Endothelial cell of umbilical vein (primary cell): ENCODE measurements around the gene LRRN1. TPM values are rescaled to one million over a fixed set of nuclear protein-coding genes. Genes with fewer than 3 reads are reported as not detected.

Source experiments
- BruUV-seq: library from RNA; stranded (reverse); fragments of 400-500 nt; replicated peaks from 2 replicates; lab custom pipeline; 2021; lab: Mats Ljungman, UMichigan
- CTCF ChIA-PET: fragments of 300-600, 350-600 bp; sonication (Branson Sonifier 250); formaldehyde crosslinking; loops from one replicate; lab custom pipeline; 2021; ENCODE audit warnings: antibody characterized with exemption, inconsistent platforms; lab: Charles Lee
- POLR2A ChIA-PET: fragments of 300-600, 350-600 bp; sonication (Branson Sonifier 250); formaldehyde crosslinking; loops from one replicate; lab custom pipeline; 2021; ENCODE audit warnings: antibody characterized with exemption, inconsistent platforms; lab: Charles Lee
- DNase-seq: peaks from one replicate; pipeline ENCODE4 v3.0.0-alpha.2; 2011; ENCODE audit warnings: low read depth, low spot score
- FAIRE-seq: peaks from 2 replicates; lab custom pipeline; 2011; peaks lifted over from hg19 to GRCh38; lab: Jason Lieb, UNC
- H2AFZ ChIP-seq: 2 replicates; pipeline ENCODE4 v1.6.0; 2012; ENCODE audit warnings: low read depth, low read length, control low read depth, inconsistent platforms
- H3K27ac ChIP-seq: 2 replicates; pipeline ENCODE4 v1.5.1; 2011; ENCODE audit warnings: low read depth, mild to moderate bottlenecking, control low read depth, low read length, moderate library complexity; ENCODE audit not compliant: insufficient read depth
- H3K27me3 ChIP-seq, 2 experiments: 2 replicates each; pipeline versions ENCODE4 v1.6.0 to v1.6.1; 2011; ENCODE audit warnings: low read length in 2 of 2, mixed read lengths in 1 of 2; ENCODE audit not compliant: control insufficient read depth in 2 of 2, insufficient read depth in 2 of 2
- H3K36me3 ChIP-seq, 2 experiments: 2 replicates in 1 of 2; 3 replicates in 1 of 2; pipeline ENCODE4 v1.5.1; 2011; ENCODE audit warnings: low read length in 2 of 2, mild to moderate bottlenecking in 1 of 2, moderate library complexity in 1 of 2; ENCODE audit not compliant: control insufficient read depth in 2 of 2, insufficient read depth in 2 of 2; ENCODE audit errors: extremely low read depth in 1 of 2
- H3K4me1 ChIP-seq: 3 replicates; pipeline ENCODE4 v1.5.1; 2011; ENCODE audit warnings: mild to moderate bottlenecking, low read length; ENCODE audit not compliant: control insufficient read depth, insufficient read depth; ENCODE audit errors: extremely low read depth
- H3K4me2 ChIP-seq: 2 replicates; pipeline ENCODE4 v1.6.1; 2011; ENCODE audit warnings: low read length, control low read depth, mixed read lengths; ENCODE audit not compliant: insufficient read depth
- H3K4me3 ChIP-seq, 3 experiments: fragments of 200-600 bp in 1 of 3; sonication (generic), shearing (Covaris generic) in 1 of 3; replicated peaks in 1 of 3; 2 replicates each; pipeline ENCODE4 v1.5.1; 2011 to 2016; ENCODE audit warnings: control low read depth in 3 of 3, low read length in 3 of 3, mild to moderate bottlenecking in 2 of 3, inconsistent platforms in 1 of 3, low read depth in 1 of 3, moderate library complexity in 1 of 3; ENCODE audit not compliant: insufficient read depth in 1 of 3
- H3K79me2 ChIP-seq: 2 replicates; pipeline ENCODE4 v1.6.0; 2012; ENCODE audit warnings: low read length, inconsistent platforms; ENCODE audit not compliant: control insufficient read depth, insufficient read depth
- H3K9ac ChIP-seq: replicated peaks from 2 replicates; pipeline ENCODE3; 2011; ENCODE audit warnings: low read length, control low read depth; ENCODE audit not compliant: insufficient read depth; ENCODE audit errors: extremely low read depth
- H3K9me1 ChIP-seq: replicated peaks from 3 replicates; pipeline ENCODE4 v1.6.0; 2011; ENCODE audit warnings: mild to moderate bottlenecking, low read length; ENCODE audit not compliant: control insufficient read depth, insufficient read depth; ENCODE audit errors: extremely low read depth
- H3K9me3 ChIP-seq: replicated peaks from 2 replicates; pipeline ENCODE4 v1.5.1; 2012; ENCODE audit warnings: low read length, inconsistent platforms; ENCODE audit not compliant: control insufficient read depth, insufficient read depth
- H4K20me1 ChIP-seq: replicated peaks from 2 replicates; pipeline ENCODE3; 2011; ENCODE audit warnings: mild to moderate bottlenecking, low read length; ENCODE audit not compliant: control insufficient read depth, insufficient read depth; ENCODE audit errors: extremely low read depth
- EZH2 ChIP-seq: IDR thresholded peaks from 2 replicates; pipeline ENCODE4 v1.6.1; 2012; ENCODE audit warnings: borderline replicate concordance, low read depth, mild to moderate bottlenecking, moderate library complexity, low read length, inconsistent platforms; ENCODE audit not compliant: severe bottlenecking
- FOS ChIP-seq: IDR thresholded peaks from 2 replicates; pipeline ENCODE4 v1.6.1; 2011; ENCODE audit warnings: mild to moderate bottlenecking, low read length, moderate library complexity, borderline replicate concordance; ENCODE audit not compliant: insufficient read depth
- GATA2 ChIP-seq: IDR thresholded peaks from 2 replicates; pipeline ENCODE4 v1.7.0; 2011; ENCODE audit warnings: low read depth, mild to moderate bottlenecking, moderate library complexity, mixed read lengths, low read length; ENCODE audit not compliant: insufficient read length, insufficient read depth
- JUN ChIP-seq: IDR thresholded peaks from 2 replicates; pipeline ENCODE4 v1.6.1; 2011; ENCODE audit warnings: borderline replicate concordance, low read depth; ENCODE audit not compliant: insufficient read length, insufficient read depth
- MYC ChIP-seq: IDR thresholded peaks from one replicate; pipeline ENCODE4 v1.6.1; 2011; ENCODE audit warnings: mild to moderate bottlenecking, low read depth, low read length
- POLR2A ChIP-seq: IDR thresholded peaks from 2 replicates; pipeline ENCODE4 v1.6.1; 2012; ENCODE audit warnings: low read depth, mild to moderate bottlenecking, control low read depth, low read length
- POLR2AphosphoS5 ChIP-seq: IDR thresholded peaks from 2 replicates; pipeline ENCODE4 v1.6.1; 2012; ENCODE audit warnings: low read depth, mild to moderate bottlenecking, control low read depth, low read length, moderate library complexity; ENCODE audit not compliant: insufficient read depth
- dilution Hi-C: fragments of 300-500 bp; cut with MboI; formaldehyde crosslinking; loops from one replicate; pipeline ENCODE4 v1.15.0; 2019; ENCODE audit warnings: low sequenced_read_pairs; ENCODE audit not compliant: extremely low pct_ligation_motif_present
- intact Hi-C: fragments of 100-400 bp; cut with micrococcal nuclease; formaldehyde crosslinking; loops from one replicate; pipeline ENCODE4 v1.10.0; 2022
- polyA plus RNA-seq, 4 experiments: library from polyadenylated mRNA; depleted of rRNA in 3 of 4; stranded (reverse) in 3 of 4; unstranded in 1 of 4; fragments of >200 nt; gene quantifications; 2 replicates each; pipeline versions ENCODE4 v1.2.1 to v1.2.3, GENCODE V29; 2011 to 2012; ENCODE audit warnings: missing spikeins in 1 of 4
- total RNA-seq: library from RNA; stranded (reverse); gene quantifications from 2 replicates; pipeline ENCODE4 v1.2.3, GENCODE V29; 2021
- TF ChIP-seq, protein P1 (sequence below): IDR thresholded peaks from 2 replicates; pipeline ENCODE4 v1.6.1; 2011; ENCODE audit not compliant: insufficient read depth, insufficient read length
- TF ChIP-seq, protein P2 (sequence below), 2 donors: IDR thresholded peaks; 1 replicate in 1 of 2; 2 replicates in 1 of 2; pipeline ENCODE4 v1.5.1; 2011; ENCODE audit warnings: low read length in 2 of 2, mild to moderate bottlenecking in 2 of 2, moderate library complexity in 2 of 2, control low read depth in 1 of 2, inconsistent platforms in 1 of 2, low read depth in 1 of 2; ENCODE audit not compliant: insufficient read depth in 1 of 2; ENCODE audit errors: extremely low read depth in 1 of 2

Gene LRRN1
- total and polyA plus RNA-seq, 2 donors (not counting 3 experiments of a cell fraction or from before 2014, with no cell fraction given), result 0.04 TPM; not detected in 1

DNA sequence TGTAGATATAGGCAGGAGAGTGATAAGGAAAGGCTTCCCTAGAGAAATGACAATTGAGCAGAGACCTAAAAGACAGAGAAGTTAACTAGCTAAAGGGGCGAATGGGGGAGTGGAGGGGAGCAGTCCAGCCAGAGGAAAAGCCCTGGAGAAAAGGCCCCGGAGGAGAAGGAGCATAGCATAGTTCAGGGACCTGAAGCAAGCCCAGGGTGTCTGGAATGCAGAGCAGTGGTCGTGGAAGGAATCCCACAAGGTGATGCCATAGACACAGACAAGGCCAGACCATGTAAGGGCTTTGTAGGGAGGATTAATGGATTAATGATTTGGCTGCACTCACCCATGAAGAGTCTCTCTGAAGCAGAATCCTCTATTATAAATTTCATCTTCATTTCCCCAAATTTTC is 45.8 kb upstream of the LRRN1 start:
- ChIA-PET POLR2A (no interaction called here), CTCF (no interaction called here)
- intact Hi-C loops, result no loop called here
- no peak for DNase-seq
- TF ChIP-seq MYC (no peak), JUN (no peak), POLR2A (no peak), GATA2 (no peak), FOS (no peak), POLR2AphosphoS5 (no peak)
- TF ChIP-seq, protein P1, sequence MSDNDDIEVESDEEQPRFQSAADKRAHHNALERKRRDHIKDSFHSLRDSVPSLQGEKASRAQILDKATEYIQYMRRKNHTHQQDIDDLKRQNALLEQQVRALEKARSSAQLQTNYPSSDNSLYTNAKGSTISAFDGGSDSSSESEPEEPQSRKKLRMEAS, result no peak
- H3K9me1 ChIP-seq, result no peaks in the 10 kb centered on the region
- H3K79me2 ChIP-seq, result no peaks in the 10 kb centered on the region
- H3K9me3 ChIP-seq, result peaks cover 2% of the 10 kb centered on the region
- BruUV-seq, result no TSS peak
- H2AFZ ChIP-seq, result no peak overlapping the region
- H3K9ac ChIP-seq, result no peak overlapping the region
- no peaks in the 10 kb centered on the region for H3K4me1 ChIP-seq
- dilution Hi-C loops, result no loop called here
- no peak overlapping the region for H3K4me2 ChIP-seq
- no peaks in the 10 kb centered on the region for H4K20me1 ChIP-seq
- no peak overlapping the region for H3K27ac ChIP-seq
- no peak overlapping the region for H3K4me3 ChIP-seq
- no peak for FAIRE-seq
- no peaks in the 10 kb centered on the region for H3K36me3 ChIP-seq
- no peaks in the 10 kb centered on the region for H3K27me3 ChIP-seq

GRCh38 chr3:3765661-3766060 is 33.6 kb upstream of the LRRN1 start:
- no peak overlapping the region for H3K9ac ChIP-seq
- H3K4me1 ChIP-seq, result no peaks in the 10 kb centered on the region
- TF ChIP-seq JUN (no peak), EZH2 (no peak), MYC (no peak), POLR2A (no peak), POLR2AphosphoS5 (no peak), FOS (no peak), GATA2 (no peak)
- TF ChIP-seq, protein P2, sequence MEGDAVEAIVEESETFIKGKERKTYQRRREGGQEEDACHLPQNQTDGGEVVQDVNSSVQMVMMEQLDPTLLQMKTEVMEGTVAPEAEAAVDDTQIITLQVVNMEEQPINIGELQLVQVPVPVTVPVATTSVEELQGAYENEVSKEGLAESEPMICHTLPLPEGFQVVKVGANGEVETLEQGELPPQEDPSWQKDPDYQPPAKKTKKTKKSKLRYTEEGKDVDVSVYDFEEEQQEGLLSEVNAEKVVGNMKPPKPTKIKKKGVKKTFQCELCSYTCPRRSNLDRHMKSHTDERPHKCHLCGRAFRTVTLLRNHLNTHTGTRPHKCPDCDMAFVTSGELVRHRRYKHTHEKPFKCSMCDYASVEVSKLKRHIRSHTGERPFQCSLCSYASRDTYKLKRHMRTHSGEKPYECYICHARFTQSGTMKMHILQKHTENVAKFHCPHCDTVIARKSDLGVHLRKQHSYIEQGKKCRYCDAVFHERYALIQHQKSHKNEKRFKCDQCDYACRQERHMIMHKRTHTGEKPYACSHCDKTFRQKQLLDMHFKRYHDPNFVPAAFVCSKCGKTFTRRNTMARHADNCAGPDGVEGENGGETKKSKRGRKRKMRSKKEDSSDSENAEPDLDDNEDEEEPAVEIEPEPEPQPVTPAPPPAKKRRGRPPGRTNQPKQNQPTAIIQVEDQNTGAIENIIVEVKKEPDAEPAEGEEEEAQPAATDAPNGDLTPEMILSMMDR (IDR thresholded peaks at IDR 0.05; ENCODE audit: extremely low read depth in 1 of 2, insufficient read depth in 1 of 2, low read depth in 1 of 2, low read length in 2 of 2), result no peak
- TF ChIP-seq, protein P1, result no peak
- dilution Hi-C loops, result no loop called here
- H3K4me3 ChIP-seq, result no peak overlapping the region
- no peaks in the 10 kb centered on the region for H3K36me3 ChIP-seq
- H3K4me2 ChIP-seq, result no peak overlapping the region
- ChIA-PET POLR2A (no interaction called here), CTCF (no interaction called here)
- BruUV-seq, result no TSS peak
- no peak overlapping the region for H2AFZ ChIP-seq
- intact Hi-C loops, result no loop called here
- no peaks in the 10 kb centered on the region for H3K9me3 ChIP-seq
- no peaks in the 10 kb centered on the region for H3K9me1 ChIP-seq
- H4K20me1 ChIP-seq, result no peaks in the 10 kb centered on the region
- no peaks in the 10 kb centered on the region for H3K79me2 ChIP-seq
- DNase-seq, result no peak
- H3K27ac ChIP-seq, result no peak overlapping the region
- no peaks in the 10 kb centered on the region for H3K27me3 ChIP-seq
- no peak for FAIRE-seq
